ENCODE results near the gene ATP13A1.

Gene ATP13A1

DNA sequence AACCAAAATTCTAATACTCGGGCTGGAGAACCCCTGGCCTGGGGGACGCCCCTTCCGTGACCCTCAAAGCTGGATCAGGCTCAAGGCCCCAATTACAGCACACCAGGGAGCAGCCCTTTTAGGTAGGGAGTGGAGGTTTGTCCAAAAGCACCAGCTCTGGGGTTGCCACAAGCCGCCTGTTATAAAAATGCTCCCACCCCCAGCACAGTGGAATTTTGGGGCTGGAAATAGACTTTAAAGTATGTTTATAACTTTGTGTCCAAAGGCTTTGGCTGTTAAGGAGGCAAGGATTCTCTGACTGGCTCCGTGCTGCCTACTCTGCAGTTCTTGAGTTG, 19.5 kb downstream of the ATP13A1 start:
- DNase-seq: no peak
- no peak for TF ChIP-seq GATA1 (IDR thresholded peaks at IDR 0.05; ENCODE audit: low read depth, low read length)
- no peak for TF ChIP-seq POLR2A (IDR thresholded peaks at IDR 0.05; ENCODE audit: low read length)

GRCh38 chr19:19643158-19644053, 20.1 kb downstream of the ATP13A1 start, which contains the start of gene GMIP:
GMIP (minus strand) TSS chr19:19643657; CDS start chr19:19643529, 128 bp downstream.
- TF ChIP-seq POLR2A (IDR thresholded peaks at IDR 0.05; ENCODE audit: low read length) (peak; percentile 4), GATA1 (IDR thresholded peaks at IDR 0.05; ENCODE audit: low read depth, low read length) (no peak)
- DNase-seq: peak; percentile 67 to 86

DNA sequence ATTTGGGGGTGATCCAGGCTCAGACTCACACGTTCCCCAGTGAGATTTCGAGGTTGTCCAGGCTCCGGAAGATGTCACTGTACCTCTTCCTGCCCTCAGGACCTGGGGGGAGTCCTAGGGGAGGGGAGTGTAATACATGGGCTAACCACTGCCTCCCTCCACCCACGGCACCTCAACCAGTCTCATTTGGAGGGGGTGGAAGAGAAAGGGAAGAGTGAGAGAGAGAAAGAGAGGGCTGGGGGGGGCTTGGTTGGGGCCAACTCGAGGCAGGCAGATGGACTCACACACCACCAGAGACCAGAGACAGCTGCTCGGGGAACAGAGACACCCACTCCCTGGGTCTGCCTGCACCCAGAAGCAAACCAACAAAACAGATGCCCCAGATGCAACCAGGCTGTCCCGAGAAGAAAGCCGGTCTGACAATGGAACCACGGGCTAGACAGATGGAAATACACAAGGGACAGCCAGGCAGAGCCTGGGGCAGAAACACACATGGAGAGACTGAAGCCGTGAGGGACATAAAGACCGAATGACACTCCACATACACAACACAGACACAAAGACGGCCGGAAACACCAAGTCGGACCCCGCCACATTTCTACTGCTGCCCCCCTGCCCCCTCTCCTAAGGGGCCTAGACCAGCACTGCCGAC, 20.8 kb downstream of the ATP13A1 start:
- DNase-seq: no peak
- TF ChIP-seq GATA1 (IDR thresholded peaks at IDR 0.05; ENCODE audit: low read depth, low read length) (no peak), POLR2A (IDR thresholded peaks at IDR 0.05; ENCODE audit: low read length) (no peak)

GRCh38 chr19:19637523-19638251, 25.8 kb downstream of the ATP13A1 start:
- no peak for TF ChIP-seq POLR2A (IDR thresholded peaks at IDR 0.05; ENCODE audit: low read length)
- TF ChIP-seq GATA1 (IDR thresholded peaks at IDR 0.05; ENCODE audit: low read depth, low read length): no peak

DNA sequence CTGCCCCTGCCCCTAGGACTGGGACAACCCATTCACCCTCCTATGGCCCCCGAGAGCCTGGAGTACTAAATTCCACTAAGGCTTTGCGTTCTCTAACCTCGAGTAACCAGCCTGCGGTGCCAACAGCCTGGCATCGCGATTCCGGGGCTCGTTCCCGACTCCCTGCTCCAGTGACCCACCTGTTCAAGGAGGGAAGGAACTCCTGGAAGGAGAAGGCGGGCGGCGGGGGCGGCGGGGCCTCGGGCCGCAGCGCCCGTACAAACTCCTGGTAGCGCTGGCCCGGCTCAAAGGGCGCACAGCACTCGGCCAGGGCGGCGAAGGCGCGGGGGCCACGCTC, 26.3 kb downstream of the ATP13A1 start:
- no peak for DNase-seq
- no peak for TF ChIP-seq GATA1 (IDR thresholded peaks at IDR 0.05; ENCODE audit: low read depth, low read length)
- no peak for TF ChIP-seq POLR2A (IDR thresholded peaks at IDR 0.05; ENCODE audit: low read length)

More at GRCh38 chr19:19637523-19638251, 25.8 kb downstream of the ATP13A1 start:
- no peak for DNase-seq

DNA sequence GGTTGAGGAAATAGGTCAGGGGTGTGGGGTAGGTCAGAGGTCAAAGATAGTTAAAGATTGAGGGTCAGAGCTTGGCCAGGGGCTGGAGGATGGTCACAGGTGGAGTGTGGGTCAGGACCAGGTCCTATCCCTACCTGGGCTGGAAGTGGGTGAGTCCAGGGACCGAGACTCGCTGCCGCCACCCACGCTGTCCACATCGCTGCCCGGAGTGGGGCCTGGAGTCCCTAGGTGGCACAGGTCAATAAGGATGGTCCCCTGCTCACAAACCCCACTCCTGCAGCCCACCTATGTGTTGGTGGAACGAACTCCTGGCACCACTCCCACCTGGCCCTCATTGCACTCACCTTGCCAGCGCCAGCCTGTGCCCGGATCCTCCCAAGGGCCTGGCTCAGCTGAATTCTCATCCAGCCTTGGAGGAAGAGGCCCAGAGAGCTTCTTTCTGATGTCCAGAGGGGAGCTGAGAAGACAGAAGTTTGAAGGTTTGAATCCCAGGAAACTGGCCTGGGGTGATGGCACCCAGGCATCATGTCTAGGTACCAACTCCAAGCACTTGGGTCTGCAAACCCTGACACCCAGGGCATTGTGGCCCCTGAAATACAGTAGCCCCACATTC, 26.8 kb downstream of the ATP13A1 start:
- no peak for TF ChIP-seq GATA1 (IDR thresholded peaks at IDR 0.05; ENCODE audit: low read depth, low read length)
- no peak for TF ChIP-seq POLR2A (IDR thresholded peaks at IDR 0.05; ENCODE audit: low read length)
- DNase-seq: no peak

GRCh38 chr19:19635313-19635702, 28.2 kb downstream of the ATP13A1 start:
- TF ChIP-seq GATA1 (IDR thresholded peaks at IDR 0.05; ENCODE audit: low read depth, low read length) (no peak), POLR2A (IDR thresholded peaks at IDR 0.05; ENCODE audit: low read length) (no peak)
- DNase-seq: no peak

DNA sequence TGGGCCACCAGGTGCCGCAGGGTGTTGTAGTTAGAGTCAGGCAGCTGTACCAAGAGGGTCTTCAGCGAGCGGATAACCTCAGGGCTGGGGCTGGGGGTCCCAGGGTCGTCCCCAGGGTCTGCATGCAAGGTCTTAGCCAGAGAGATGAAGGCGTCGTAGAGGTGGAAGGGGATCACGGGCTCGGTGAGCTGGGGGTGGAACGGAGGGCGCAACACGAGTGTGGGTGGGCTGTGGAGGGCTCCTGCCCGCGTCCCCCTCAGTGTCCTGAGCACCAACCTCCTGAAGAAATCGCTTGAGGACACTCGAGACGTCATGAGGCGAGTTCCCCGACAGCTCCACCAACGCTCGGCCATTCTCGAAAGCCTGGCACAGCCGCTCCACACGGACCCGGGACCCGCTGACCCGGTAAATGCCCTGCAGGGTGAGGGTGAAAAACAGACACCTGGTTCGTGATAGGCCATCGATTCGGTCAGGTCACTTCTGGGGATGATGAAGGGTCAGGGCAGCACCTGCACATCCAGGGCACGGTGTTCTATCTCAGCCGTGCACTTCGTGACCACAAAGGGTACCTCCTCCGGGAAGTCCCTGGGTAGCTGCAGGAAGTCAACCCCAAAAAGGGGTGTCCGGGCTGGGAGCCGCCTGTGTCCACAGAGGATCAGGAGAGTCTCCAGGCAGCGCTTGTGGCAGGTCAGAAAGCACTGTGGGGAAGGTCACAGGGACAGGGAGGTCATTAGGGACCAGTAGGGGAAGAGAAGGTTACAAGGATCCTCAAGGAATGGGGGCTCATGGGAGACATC, 28.8 kb downstream of the ATP13A1 start:
- TF ChIP-seq GATA1 (IDR thresholded peaks at IDR 0.05; ENCODE audit: low read depth, low read length) (no peak), POLR2A (IDR thresholded peaks at IDR 0.05; ENCODE audit: low read length) (no peak)
- no peak for DNase-seq

GRCh38 chr19:19633711-19634515, 29.6 kb downstream of the ATP13A1 start:
- TF ChIP-seq POLR2A (IDR thresholded peaks at IDR 0.05; ENCODE audit: low read length) (no peak), GATA1 (IDR thresholded peaks at IDR 0.05; ENCODE audit: low read depth, low read length) (no peak)
- DNase-seq: no peak

GRCh38 chr19:19632661-19633060, 30.8 kb downstream of the ATP13A1 start:
- no peak for DNase-seq
- no peak for TF ChIP-seq GATA1 (IDR thresholded peaks at IDR 0.05; ENCODE audit: low read depth, low read length)
- no peak for TF ChIP-seq POLR2A (IDR thresholded peaks at IDR 0.05; ENCODE audit: low read length)

DNA sequence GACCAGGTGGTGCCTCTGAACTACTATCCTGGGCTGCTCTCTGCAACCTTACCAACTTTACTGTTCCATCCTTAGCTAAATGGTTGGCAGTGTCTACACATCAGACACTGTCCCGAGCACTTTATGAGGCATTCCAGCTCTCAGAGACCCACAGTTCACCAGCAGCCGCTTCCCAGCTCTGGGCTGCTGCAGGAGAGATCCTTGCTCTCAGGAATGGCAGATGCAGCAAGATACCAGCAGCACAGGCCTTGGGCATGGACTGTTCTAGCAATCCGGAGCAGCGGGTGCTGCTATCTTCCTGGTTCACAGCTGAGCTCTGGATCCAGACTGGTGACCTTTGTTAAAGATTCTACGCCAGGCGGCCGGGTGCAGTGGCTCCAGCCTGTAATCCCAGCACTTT, 32.1 kb downstream of the ATP13A1 start:
- no peak for DNase-seq
- TF ChIP-seq POLR2A (IDR thresholded peaks at IDR 0.05; ENCODE audit: low read length): no peak
- no peak for TF ChIP-seq GATA1 (IDR thresholded peaks at IDR 0.05; ENCODE audit: low read depth, low read length)

DNA sequence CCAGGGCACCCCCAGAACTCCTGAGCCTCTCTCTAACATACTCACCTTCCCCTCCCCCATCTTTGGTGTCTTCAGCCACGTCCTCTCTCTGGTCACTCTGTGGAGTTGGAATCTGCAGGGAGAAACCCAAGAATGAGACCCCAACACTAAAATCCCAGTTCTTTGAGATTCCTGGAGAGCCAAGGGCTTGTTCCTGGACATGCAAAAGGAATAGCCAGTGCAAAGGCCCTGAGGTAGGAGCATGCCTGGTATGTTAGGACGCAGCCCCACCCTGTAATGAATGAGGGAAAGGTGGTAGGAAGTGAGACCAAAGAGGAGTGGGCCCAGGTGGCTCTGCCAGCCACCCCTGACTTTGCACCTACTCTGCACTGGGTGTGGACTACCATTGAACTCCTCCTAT, 33.0 kb downstream of the ATP13A1 start:
- no peak for DNase-seq
- no peak for TF ChIP-seq POLR2A (IDR thresholded peaks at IDR 0.05; ENCODE audit: low read length)
- no peak for TF ChIP-seq GATA1 (IDR thresholded peaks at IDR 0.05; ENCODE audit: low read depth, low read length)

Measured in erythroblast (primary cell).